GM12891 (cell line): ENCODE results near the gene PNISR.

Experiments used
- POLR2A ChIP-seq: IDR thresholded peaks from 2 replicates; pipeline ENCODE4 v1.6.1; 2011; ENCODE audit warnings: low read depth, low read length, control low read depth
- TAF1 ChIP-seq: IDR thresholded peaks from 2 replicates; pipeline ENCODE4 v1.6.1; 2011; ENCODE audit warnings: low read depth, low read length, control low read depth

GRCh38 chr6:99416226-99416625 lies 8.9 kb downstream of the PNISR start:
- no peak for TF ChIP-seq POLR2A
- TF ChIP-seq TAF1 = no peak
